GM21360 (cell line): Measurements from ENCODE around the gene PODXL2.
"Not testable (repeated sequence)": the region's sequence is repeated elsewhere in the genome, so short reads cannot be mapped to it uniquely, and the experiment has no call there.

Source experiments
- ATAC-seq: cut with Tn5 transposase; IDR thresholded peaks from one replicate; pipeline ENCODE4 v1.9.1; 2021; ENCODE audit warnings: mild to moderate bottlenecking, moderate library complexity; ENCODE audit not compliant: unreplicated experiment

PODXL2 gene

GRCh38 chr3:127605547-127605946, 23.4 kb upstream of the PODXL2 start:
- not testable (repeated sequence) for ATAC-seq

DNA sequence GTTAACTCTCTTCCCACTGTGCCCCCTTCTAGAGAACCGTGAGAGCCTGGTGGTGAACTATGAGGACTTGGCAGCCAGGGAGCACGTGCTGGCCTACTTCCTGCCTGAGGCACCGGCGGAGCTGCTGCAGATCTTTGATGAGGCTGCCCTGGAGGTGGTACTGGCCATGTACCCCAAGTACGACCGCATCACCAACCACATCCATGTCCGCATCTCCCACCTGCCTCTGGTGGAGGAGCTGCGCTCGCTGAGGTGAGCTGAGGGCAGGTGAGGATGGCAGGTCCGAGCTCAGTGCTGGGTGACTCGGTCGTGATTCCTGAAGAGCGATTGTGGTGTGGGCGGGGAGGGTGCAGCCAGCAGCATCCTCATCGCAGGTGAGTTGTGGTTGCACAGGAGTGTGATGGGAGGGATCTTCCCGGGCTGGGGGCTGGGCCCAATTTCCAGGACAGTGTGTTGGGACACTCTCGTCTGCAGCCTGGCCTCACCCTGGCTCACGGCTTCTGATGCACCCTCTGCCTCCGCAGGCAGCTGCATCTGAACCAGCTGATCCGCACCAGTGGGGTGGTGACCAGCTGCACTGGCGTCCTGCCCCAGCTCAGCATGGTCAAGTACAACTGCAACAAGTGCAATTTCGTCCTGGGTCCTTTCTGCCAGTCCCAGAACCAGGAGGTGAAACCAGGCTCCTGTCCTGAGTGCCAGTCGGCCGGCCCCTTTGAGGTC, 22.7 kb upstream of the PODXL2 start:
- no peak for ATAC-seq

- no peak for ATAC-seq
These were observed 21.9 kb upstream of the PODXL2 start for GRCh38 chr3:127606981-127607595.

DNA sequence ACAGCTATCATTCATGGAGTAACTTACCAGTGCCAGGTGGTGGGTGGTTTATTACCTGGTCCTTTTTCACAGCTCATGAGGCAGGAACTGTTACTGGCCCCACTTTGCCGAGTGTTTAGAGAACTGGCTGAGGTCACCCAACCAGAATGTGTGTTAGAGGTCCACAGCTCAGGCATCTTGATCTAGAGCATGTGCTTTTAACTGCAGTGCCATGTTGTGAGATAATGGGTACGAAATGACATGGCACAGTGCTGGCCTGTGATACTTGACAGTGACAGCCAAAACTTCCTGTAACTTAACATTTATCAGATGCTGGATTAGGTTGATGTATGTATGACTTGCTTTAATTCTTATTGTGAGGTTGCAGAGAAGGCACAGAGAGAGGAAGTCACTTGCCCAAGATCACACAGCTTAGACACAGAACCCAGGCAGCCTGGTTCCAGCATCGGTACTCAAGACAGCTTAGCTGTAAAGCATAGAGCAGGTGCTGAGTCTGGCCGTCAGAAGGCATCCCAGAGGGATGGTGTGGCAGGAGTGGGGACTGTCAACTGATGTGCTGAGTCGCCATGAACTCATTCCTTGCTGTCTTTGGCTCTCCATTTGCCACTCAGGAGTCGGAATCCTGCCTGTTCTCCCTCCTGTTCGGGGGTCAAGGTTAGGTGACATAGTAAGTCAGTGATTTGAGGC, 21.2 kb upstream of the PODXL2 start:
- no peak for ATAC-seq

GRCh38 chr3:127608362-127608718, 20.6 kb upstream of the PODXL2 start:
- no peak for ATAC-seq

- no peak for ATAC-seq
These were observed 18.9 kb upstream of the PODXL2 start for GRCh38 chr3:127610105-127610504.

- ATAC-seq, result no peak
These were observed 17.7 kb upstream of the PODXL2 start for GRCh38 chr3:127611251-127611650.

GRCh38 chr3:127612966-127613365, 16.0 kb upstream of the PODXL2 start:
- ATAC-seq, result no peak

GRCh38 chr3:127613406-127613805, 15.6 kb upstream of the PODXL2 start:
- ATAC-seq, result no peak

- no peak for ATAC-seq
These were observed 13.9 kb upstream of the PODXL2 start for GRCh38 chr3:127614928-127615589.

- no peak for ATAC-seq
These were observed 13.2 kb upstream of the PODXL2 start for GRCh38 chr3:127615631-127616305.

DNA sequence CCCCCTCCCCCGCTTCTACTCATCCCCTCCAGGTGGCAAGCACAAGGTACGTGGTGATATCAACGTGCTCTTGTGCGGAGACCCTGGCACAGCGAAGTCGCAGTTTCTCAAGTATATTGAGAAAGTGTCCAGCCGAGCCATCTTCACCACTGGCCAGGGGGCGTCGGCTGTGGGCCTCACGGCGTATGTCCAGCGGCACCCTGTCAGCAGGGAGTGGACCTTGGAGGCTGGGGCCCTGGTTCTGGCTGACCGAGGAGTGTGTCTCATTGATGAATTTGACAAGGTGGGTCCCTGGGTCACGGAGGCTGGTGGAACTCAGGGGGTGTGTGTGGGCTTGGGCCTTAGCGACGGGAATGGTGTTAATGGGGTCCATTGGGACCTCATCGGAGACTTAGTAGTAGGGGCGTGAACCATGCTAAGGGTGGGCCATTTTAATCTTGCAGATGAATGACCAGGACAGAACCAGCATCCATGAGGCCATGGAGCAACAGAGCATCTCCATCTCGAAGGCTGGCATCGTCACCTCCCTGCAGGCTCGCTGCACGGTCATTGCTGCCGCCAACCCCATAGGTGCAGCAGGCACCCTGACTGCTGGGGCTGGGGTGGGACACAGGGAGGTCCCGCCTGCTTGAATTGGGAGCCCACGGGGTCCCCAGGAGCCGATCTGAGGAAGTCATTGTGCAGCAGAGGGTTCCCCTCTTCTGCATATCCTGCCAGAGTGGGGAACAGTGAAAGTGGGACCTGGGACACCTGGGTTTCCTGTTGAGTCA, 12.0 kb upstream of the PODXL2 start:
- no peak for ATAC-seq

GRCh38 chr3:127618891-127619290, 10.1 kb upstream of the PODXL2 start:
- no peak for ATAC-seq

GRCh38 chr3:127620637-127621375, 8.2 kb upstream of the PODXL2 start:
- no peak for ATAC-seq

- ATAC-seq, result no peak
These were observed 7.0 kb upstream of the PODXL2 start for GRCh38 chr3:127622031-127622430.

DNA sequence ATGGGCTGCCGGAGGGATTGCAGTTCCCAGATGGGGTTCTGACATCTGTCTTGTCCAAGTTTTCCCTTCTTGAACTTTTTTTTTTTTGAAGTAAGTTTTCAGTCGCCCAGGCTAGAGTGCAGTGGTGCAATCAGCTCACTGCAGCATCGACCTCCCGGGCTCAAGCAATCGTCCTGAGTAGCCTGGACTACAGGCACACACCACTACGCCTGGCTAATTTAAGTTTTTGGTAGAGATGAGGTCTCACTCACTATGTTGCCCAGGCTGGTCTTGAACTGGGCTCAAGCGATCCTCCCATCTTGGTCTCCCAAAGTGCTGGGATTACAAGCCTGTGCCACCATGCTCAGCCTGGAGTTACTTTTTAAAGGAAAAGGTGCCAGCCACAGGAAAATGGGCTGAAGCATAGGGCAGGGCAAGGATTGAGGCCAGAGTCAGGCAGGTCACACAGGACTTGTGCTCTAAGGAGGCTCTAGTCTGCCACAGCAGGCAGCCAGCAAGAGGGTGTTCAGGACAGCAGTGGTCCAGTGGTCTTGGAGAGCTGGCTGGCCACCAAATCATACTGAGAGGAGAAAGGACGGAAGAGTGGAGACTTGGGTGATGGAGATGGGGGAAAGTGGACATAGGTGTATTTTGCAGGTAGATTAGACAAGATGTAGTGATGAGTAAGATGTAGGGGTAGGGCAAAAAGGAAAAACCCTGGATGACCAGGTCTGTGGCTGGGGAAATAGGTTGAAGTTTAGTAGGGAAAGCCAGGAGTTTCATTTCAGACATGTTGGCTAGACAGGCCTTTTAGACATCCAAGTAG, 6.0 kb upstream of the PODXL2 start:
- ATAC-seq, result no peak

DNA sequence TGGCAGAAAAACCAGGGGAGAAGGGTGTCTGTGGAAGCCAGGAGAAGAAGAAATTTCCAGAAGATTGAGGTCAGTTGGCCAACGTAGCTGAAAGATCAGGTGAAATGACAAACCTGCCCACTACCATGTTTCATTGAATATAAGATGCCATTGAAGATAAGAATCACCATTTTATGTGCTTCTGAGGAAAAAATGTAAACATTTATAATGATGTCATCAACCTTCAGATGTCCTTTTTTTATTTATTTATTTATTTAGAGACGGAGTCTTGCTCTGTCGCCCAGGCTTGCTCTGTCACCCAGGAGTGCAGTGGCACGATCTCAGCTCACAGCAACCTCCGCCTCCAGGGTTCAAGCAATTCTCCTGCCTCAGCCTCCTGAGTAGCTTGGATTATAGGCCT, 4.9 kb upstream of the PODXL2 start:
- no peak for ATAC-seq

DNA sequence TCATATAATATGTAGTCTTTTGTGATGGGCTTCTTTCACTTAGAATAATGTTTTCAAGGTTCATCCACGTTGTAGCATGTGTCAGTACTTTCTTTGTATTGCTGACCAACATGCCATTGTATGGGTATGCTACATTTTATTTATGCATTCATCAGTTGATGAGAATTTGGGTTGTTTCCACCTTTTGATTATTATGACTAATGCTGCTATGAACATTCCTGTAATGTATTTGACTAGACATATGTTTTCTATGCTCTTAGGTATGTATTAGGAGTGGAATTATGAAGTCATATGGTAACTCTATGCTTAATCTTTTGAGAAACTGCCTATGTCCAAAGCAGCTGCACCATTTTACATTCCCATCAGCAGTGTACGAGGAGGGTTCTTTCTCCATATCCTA, 3.2 kb upstream of the PODXL2 start:
- no peak for ATAC-seq

GRCh38 chr3:127628426-127628787, 578 bp upstream of the PODXL2 start:
- ATAC-seq, result no peak
